KMS-11 (cell line): ENCODE results near the gene GALNT2.

Source experiments
- H2AFZ ChIP-seq: fragments of 200-600 bp; sonication (generic); 2 replicates; pipeline ENCODE4 v1.6.1; 2016; ENCODE audit warnings: antibody characterized with exemption, mixed run types, low read depth
- H3K27ac ChIP-seq: fragments of 200-600 bp; sonication (generic); 2 replicates; pipeline ENCODE4 v1.6.1; 2016; ENCODE audit warnings: mild to moderate bottlenecking, mixed run types
- H3K27me3 ChIP-seq: fragments of 200-600 bp; sonication (generic); 2 replicates; pipeline ENCODE4 v1.6.1; 2017; ENCODE audit warnings: mild to moderate bottlenecking, low read depth, mixed run types, moderate library complexity; ENCODE audit not compliant: insufficient read depth
- H3K36me3 ChIP-seq: fragments of 200-600 bp; sonication (generic); 2 replicates; pipeline ENCODE4 v1.6.1; 2017; ENCODE audit warnings: mild to moderate bottlenecking, mixed run types; ENCODE audit not compliant: insufficient read depth
- H3K4me1 ChIP-seq: fragments of 200-600 bp; sonication (generic); 2 replicates; pipeline ENCODE4 v1.6.1; 2016; ENCODE audit warnings: mild to moderate bottlenecking, low read depth, mixed run types; ENCODE audit not compliant: poor library complexity, severe bottlenecking
- H3K4me2 ChIP-seq: fragments of 200-600 bp; sonication (generic); 2 replicates; pipeline ENCODE4 v1.7.0; 2016; ENCODE audit warnings: mild to moderate bottlenecking, mixed run types
- H3K4me3 ChIP-seq: fragments of 200-600 bp; sonication (generic); IDR thresholded peaks from 2 replicates; pipeline ENCODE4 v1.6.1; 2017; ENCODE audit warnings: low read depth, low read length, mixed read lengths; ENCODE audit not compliant: insufficient read depth
- H3K79me2 ChIP-seq: fragments of 200-600 bp; sonication (generic); 2 replicates; pipeline ENCODE4 v1.6.1; 2016; ENCODE audit warnings: low read depth, mixed run types; ENCODE audit not compliant: insufficient read depth
- H3K9ac ChIP-seq: fragments of 200-600 bp; sonication (generic); 2 replicates; pipeline ENCODE4 v1.6.1; 2016; ENCODE audit warnings: mild to moderate bottlenecking, mixed run types
- H4K20me1 ChIP-seq: fragments of 200-600 bp; sonication (generic); 2 replicates; pipeline ENCODE4 v1.6.1; 2016; ENCODE audit warnings: mild to moderate bottlenecking, mixed run types; ENCODE audit not compliant: insufficient read depth
- TF ChIP-seq, protein P1 (sequence below): fragments of 200-600 bp; sonication (generic); conservative IDR thresholded peaks from 2 replicates; pipeline ENCODE4 v1.6.1; 2017; ENCODE audit warnings: low read depth, mild to moderate bottlenecking, antibody characterized with exemption, low read length, moderate library complexity, mixed read lengths

The GALNT2 gene

DNA sequence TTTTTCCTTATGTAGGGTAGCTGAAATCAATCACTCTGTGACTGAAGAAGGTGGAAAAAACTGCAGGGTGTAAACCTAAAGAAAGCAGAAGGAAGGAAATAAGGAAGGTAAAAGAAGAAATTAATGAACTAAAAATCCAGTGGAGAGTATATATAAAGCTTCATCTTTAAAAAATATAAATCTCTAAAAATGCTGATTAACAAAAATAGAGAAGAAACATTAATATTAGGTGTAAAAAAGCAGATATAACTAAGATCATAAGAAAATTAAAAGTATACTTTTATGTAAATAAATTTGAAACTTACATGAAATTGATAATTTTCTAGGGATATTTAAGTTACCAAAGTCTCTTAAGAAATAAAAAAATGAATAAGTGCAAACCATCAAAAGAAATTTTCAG lies 159.8 kb downstream of the GALNT2 start:
- Histone ChIP-seq H3K4me3 (no peak overlapping the region), H2AFZ (no peak overlapping the region), H3K79me2 (peaks cover 25% of the 10 kb centered on the region; the same call in 1 of the 2 replicates), H3K36me3 (no peaks in the 10 kb centered on the region; the same call in 1 of the 2 replicates), H3K27ac (no peak overlapping the region), H3K27me3 (no peaks in the 10 kb centered on the region), H4K20me1 (no peaks in the 10 kb centered on the region; the same call in 1 of the 2 replicates), H3K4me1 (no peaks in the 10 kb centered on the region), H3K9ac (no peak overlapping the region), H3K4me2 (no peak overlapping the region)
- TF ChIP-seq, protein P1, sequence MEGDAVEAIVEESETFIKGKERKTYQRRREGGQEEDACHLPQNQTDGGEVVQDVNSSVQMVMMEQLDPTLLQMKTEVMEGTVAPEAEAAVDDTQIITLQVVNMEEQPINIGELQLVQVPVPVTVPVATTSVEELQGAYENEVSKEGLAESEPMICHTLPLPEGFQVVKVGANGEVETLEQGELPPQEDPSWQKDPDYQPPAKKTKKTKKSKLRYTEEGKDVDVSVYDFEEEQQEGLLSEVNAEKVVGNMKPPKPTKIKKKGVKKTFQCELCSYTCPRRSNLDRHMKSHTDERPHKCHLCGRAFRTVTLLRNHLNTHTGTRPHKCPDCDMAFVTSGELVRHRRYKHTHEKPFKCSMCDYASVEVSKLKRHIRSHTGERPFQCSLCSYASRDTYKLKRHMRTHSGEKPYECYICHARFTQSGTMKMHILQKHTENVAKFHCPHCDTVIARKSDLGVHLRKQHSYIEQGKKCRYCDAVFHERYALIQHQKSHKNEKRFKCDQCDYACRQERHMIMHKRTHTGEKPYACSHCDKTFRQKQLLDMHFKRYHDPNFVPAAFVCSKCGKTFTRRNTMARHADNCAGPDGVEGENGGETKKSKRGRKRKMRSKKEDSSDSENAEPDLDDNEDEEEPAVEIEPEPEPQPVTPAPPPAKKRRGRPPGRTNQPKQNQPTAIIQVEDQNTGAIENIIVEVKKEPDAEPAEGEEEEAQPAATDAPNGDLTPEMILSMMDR, result no peak

DNA sequence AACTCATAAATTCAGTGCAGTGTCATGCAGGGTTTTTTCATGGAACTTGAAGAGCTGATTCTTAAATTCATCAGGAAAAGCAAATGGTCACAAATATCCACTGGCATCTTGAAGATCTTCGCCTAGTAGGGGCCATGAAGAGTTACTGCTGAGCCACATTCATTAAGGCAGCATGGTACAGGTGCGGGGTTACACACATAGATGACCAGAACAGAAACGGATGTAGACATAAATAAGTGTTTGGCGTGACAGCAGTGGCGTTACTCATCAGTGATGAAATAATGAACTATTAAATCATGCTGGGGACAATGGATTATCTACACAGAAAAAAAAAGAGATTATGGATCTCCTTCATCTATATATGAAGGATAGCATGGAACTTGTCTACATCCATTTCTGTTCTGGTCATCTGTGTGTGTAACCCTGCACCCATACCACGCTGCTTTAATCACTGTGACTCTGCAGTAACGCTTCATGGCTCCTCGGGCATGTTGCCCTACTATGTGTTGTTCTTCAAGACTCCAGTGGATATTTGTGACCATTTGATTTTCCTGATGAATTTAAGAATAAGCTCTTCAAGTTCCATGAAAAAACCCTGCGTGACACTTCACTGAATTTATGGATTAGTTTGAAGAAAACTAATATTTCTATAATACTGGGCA lies 161.3 kb downstream of the GALNT2 start:
- Histone ChIP-seq H3K4me3 (no peak overlapping the region), H3K27me3 (no peaks in the 10 kb centered on the region), H3K27ac (no peak overlapping the region), H3K9ac (no peak overlapping the region), H3K36me3 (no peaks in the 10 kb centered on the region; the same call in 1 of the 2 replicates), H4K20me1 (no peaks in the 10 kb centered on the region; the same call in 1 of the 2 replicates), H2AFZ (no peak overlapping the region), H3K4me2 (no peak overlapping the region), H3K79me2 (peaks cover 13% of the 10 kb centered on the region; the same call in 1 of the 2 replicates), H3K4me1 (no peaks in the 10 kb centered on the region)
- TF ChIP-seq, protein P1, result no peak

DNA sequence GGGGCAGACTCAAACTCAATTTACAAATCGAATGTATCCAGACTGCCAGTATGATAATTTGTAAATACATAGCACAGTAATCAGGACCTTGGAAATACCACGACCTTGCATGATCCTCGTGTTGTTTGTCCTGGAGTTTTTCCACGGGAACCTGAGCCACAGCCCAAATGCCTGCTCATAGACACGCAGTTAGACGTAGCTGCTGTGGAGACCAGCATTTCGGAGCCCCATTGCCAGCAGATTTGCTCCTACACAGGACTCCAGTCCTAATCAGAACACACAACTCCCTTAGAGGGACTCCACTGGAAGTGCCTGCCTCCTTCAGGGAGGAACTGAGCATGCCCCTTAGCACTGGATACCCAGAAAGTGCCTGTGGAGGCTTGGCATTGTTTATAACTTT lies 163.2 kb downstream of the GALNT2 start:
- Histone ChIP-seq H3K79me2 (no peaks in the 10 kb centered on the region; the same call in 1 of the 2 replicates), H3K27me3 (no peaks in the 10 kb centered on the region), H3K4me2 (no peak overlapping the region), H3K4me1 (no peaks in the 10 kb centered on the region), H3K36me3 (no peaks in the 10 kb centered on the region; the same call in 1 of the 2 replicates), H4K20me1 (no peaks in the 10 kb centered on the region; the same call in 1 of the 2 replicates), H3K27ac (no peak overlapping the region), H3K4me3 (no peak overlapping the region), H2AFZ (no peak overlapping the region), H3K9ac (no peak overlapping the region)
- TF ChIP-seq, protein P1, result no peak

- no peak overlapping the region for H3K4me2 ChIP-seq
- H3K4me1 ChIP-seq, result no peaks in the 10 kb centered on the region
- no peak overlapping the region for H3K4me3 ChIP-seq
- no peak overlapping the region for H2AFZ ChIP-seq
- TF ChIP-seq, protein P1, result no peak
- H3K27ac ChIP-seq, result no peak overlapping the region
- H3K36me3 ChIP-seq, result no peaks in the 10 kb centered on the region; the same call in 1 of the 2 replicates
- H3K27me3 ChIP-seq, result no peaks in the 10 kb centered on the region
- no peaks in the 10 kb centered on the region; the same call in 1 of the 2 replicates for H3K79me2 ChIP-seq
- H4K20me1 ChIP-seq, result no peaks in the 10 kb centered on the region
- no peak overlapping the region for H3K9ac ChIP-seq
Measured at GRCh38 chr1:230230948-230231773, 164.1 kb downstream of the GALNT2 start.
